ENCODE measurements around the gene ADAM12. TPM values are rescaled to one million over a fixed set of nuclear protein-coding genes. Genes with fewer than 3 reads are reported as not detected.
"Not testable (repeated sequence)": the region's sequence is repeated elsewhere in the genome, so short reads cannot be mapped to it uniquely, and the experiment has no call there.

Gene ADAM12
- total RNA-seq, 2 donors from 2014 or later, result 0.71 to 1.2 TPM

DNA sequence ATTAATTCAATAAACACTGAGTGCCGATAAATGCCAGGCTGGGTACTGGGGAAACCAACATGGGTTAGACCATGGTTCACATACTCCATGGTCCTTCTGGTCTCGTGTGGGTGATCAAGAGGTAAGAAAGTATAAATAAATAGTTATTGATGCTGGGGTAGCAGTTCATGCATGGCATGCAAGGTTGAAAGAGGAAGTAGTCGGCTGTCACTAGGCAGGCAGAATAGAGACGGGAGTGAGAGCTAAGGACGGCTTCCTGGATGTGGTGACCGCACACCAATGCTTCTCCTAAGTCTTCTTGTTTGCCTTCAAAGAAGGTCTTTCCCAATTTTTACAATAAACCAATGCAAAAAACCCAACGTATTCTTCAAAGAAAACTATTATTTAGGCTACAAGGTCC is 208.6 kb downstream of the ADAM12 start:
- H3K9me3 ChIP-seq, result no peaks in the 10 kb centered on the region
- no peaks in the 10 kb centered on the region for H3K36me3 ChIP-seq
- no peak overlapping the region for H3K4me3 ChIP-seq
- H3K4me1 ChIP-seq, result no peaks in the 10 kb centered on the region
- H3K27ac ChIP-seq, result no peak overlapping the region
- no peaks in the 10 kb centered on the region for H3K27me3 ChIP-seq
- no peak for DNase-seq (ENCODE audit: low spot score)
- TF ChIP-seq, protein P1, sequence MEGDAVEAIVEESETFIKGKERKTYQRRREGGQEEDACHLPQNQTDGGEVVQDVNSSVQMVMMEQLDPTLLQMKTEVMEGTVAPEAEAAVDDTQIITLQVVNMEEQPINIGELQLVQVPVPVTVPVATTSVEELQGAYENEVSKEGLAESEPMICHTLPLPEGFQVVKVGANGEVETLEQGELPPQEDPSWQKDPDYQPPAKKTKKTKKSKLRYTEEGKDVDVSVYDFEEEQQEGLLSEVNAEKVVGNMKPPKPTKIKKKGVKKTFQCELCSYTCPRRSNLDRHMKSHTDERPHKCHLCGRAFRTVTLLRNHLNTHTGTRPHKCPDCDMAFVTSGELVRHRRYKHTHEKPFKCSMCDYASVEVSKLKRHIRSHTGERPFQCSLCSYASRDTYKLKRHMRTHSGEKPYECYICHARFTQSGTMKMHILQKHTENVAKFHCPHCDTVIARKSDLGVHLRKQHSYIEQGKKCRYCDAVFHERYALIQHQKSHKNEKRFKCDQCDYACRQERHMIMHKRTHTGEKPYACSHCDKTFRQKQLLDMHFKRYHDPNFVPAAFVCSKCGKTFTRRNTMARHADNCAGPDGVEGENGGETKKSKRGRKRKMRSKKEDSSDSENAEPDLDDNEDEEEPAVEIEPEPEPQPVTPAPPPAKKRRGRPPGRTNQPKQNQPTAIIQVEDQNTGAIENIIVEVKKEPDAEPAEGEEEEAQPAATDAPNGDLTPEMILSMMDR (IDR thresholded peaks at IDR 0.05), result no peak

DNA sequence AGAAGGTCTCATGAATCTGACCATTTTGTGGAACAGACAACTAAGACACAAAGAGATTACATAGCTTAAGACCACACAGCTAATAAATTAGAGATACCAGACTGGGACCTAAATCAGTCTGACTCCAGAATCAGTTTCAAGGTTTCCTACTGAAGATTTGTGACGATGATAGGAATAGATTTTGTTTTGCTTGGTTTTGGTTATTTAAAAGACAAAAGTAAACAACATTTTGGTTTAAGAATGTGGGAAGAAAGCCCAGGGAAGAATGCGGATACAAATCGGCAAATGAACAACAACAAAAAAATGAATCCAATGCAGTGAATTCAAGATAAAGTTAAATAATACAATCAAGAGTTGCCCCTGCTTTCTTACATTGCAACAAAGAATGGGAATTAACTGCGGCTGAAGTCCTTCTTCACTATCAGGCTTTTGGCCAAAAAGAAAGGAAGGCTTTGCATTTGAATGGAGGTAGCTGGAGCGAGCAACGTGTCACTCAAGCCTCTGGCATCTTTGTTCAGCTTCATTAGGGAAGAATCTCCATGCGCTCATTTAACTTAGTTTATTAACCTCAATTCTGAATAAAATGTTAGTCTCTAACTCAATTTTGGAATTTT is 210.8 kb downstream of the ADAM12 start:
- Histone ChIP-seq H3K4me1 (no peaks in the 10 kb centered on the region), H3K27ac (no peak overlapping the region), H3K36me3 (no peaks in the 10 kb centered on the region), H3K9me3 (no peaks in the 10 kb centered on the region), H3K4me3 (no peak overlapping the region), H3K27me3 (no peaks in the 10 kb centered on the region)
- no peak for DNase-seq (ENCODE audit: low spot score)
- TF ChIP-seq, protein P1 (IDR thresholded peaks at IDR 0.05), result no peak

DNA sequence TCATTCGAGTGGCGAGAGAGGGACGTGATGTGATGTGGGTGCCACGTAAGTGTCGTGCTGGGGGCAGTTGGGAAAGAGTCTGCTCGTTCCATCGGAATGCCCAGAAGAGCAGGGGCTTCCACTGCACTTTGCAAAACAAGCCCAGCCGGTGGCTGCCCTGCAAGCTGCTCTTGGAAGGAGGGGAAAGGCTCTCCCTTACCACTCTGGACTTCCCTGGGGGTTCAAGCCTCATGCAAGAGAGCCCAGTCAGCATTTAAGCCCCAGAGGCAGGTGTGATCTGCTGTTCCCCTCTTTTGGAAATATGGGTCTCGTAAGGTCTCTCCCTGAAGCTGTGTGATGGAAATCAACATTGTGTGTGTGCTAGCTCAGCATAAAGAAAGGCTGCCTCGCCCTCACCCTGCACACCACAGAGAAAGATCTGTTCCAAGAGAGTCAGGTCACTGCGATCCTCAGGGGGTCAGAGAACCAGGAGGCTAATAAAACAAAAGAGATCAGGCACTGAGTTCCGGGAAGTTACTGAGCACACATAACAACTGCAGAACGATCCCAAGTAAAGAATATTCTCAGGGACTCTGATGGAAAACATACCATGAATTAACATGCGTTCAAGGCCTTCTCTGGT is 212.5 kb downstream of the ADAM12 start:
- no peak for DNase-seq (ENCODE audit: low spot score)
- Histone ChIP-seq H3K9me3 (no peaks in the 10 kb centered on the region), H3K4me1 (no peaks in the 10 kb centered on the region), H3K36me3 (no peaks in the 10 kb centered on the region), H3K27ac (no peak overlapping the region), H3K4me3 (no peak overlapping the region), H3K27me3 (no peaks in the 10 kb centered on the region)
- TF ChIP-seq, protein P1 (IDR thresholded peaks at IDR 0.05), result no peak

GRCh38 chr10:126172755-126173154 is 215.5 kb downstream of the ADAM12 start:
- H3K27me3 ChIP-seq; DNase-seq (ENCODE audit: low spot score); H3K27ac ChIP-seq; H3K9me3 ChIP-seq; H3K4me1 ChIP-seq; H3K36me3 ChIP-seq; H3K4me3 ChIP-seq: not testable (repeated sequence)

DNA sequence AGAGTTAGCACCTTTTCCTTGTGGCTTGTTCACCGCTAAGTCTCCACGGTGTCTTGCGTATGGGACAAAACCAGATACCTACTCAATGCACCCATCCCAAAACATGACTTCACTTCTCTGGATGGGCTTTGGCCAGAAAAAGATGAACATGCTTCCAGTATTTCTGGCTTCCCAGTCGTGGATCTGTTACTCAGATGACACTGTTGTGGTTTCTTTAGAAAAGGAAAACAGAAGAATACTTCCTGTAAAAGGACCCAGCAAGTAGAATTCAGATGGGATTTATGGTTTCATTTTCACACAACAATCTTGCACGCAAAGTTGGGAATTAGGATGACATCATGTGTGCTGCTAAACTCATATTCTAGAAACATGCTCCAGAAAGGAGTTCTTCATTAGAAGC is 216.7 kb downstream of the ADAM12 start:
- TF ChIP-seq, protein P1 (IDR thresholded peaks at IDR 0.05), result no peak
- no peak for DNase-seq (ENCODE audit: low spot score)
- H3K27me3 ChIP-seq, result no peaks in the 10 kb centered on the region
- peak overlapping the region in 1 of 2 donors; percentile 10 for H3K4me3 ChIP-seq
- H3K4me1 ChIP-seq, result no peaks in the 10 kb centered on the region
- H3K27ac ChIP-seq, result no peak overlapping the region
- no peaks in the 10 kb centered on the region for H3K9me3 ChIP-seq
- H3K36me3 ChIP-seq, result no peaks in the 10 kb centered on the region

DNA sequence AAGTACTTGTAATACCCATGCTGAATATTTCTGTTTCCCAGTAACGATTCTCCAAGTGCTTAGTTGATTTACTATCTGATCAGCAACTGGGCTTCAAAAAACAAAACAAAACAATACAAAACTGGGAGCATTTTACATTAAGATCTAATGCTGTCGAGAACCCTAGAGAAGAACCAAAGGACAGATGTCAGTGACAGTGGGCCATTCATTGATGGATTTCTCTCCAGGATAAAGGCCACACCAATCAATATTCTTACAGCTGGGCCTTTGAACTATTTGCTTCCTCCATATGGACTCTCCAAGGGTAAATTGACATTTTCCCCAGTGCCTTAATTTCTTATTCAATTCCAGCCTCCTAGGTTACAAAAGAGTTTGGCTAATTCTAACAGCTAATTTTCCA is 217.5 kb downstream of the ADAM12 start:
- no peaks in the 10 kb centered on the region for H3K27me3 ChIP-seq
- H3K4me3 ChIP-seq, result no peak overlapping the region
- no peak for DNase-seq (ENCODE audit: low spot score)
- no peak overlapping the region for H3K27ac ChIP-seq
- TF ChIP-seq, protein P1 (IDR thresholded peaks at IDR 0.05), result no peak
- no peaks in the 10 kb centered on the region for H3K4me1 ChIP-seq
- H3K9me3 ChIP-seq, result no peaks in the 10 kb centered on the region
- H3K36me3 ChIP-seq, result no peaks in the 10 kb centered on the region
